MCF 10A (cell line): ENCODE measurements around the gene PKIB. TPM values are rescaled to one million over a fixed set of nuclear protein-coding genes. Genes with fewer than 3 reads are reported as not detected.
"Not testable (repeated sequence)": the region's sequence is repeated elsewhere in the genome, so short reads cannot be mapped to it uniquely, and the experiment has no call there.

Experiments used
- BruUV-seq: library from RNA; stranded (reverse); fragments of 400-500 nt; replicated peaks from 2 replicates; lab custom pipeline; 2021; lab: Mats Ljungman, UMichigan
- CTCF ChIA-PET: fragments of 300-600 bp; sonication (Branson Sonifier 250); formaldehyde crosslinking; extraction: SDS; loops from one replicate; lab custom pipeline; 2021; ENCODE audit warnings: antibody characterized with exemption, inconsistent platforms; lab: Yijun Ruan, JAX
- POLR2A ChIA-PET: fragments of 300-600, 350-650 bp; sonication (Branson Sonifier 250); formaldehyde crosslinking; extraction: SDS; loops from one replicate; lab custom pipeline; 2020; ENCODE audit warnings: antibody characterized with exemption, inconsistent platforms; lab: Yijun Ruan, JAX
- DNase-seq: peaks from one replicate; pipeline ENCODE4 v3.0.0-alpha.2; 2018; ENCODE audit not compliant: unreplicated experiment
- H3K27ac Mint-ChIP-seq: one replicate; pipeline ENCODE4 v1.8.0; 2022; ENCODE audit warnings: mild to moderate bottlenecking, low read depth, mixed read lengths; ENCODE audit not compliant: unreplicated experiment
- H3K27me3 Mint-ChIP-seq: one replicate; pipeline ENCODE4 v1.8.0; 2022; ENCODE audit warnings: mixed read lengths; ENCODE audit not compliant: insufficient read depth, unreplicated experiment
- H3K36me3 Mint-ChIP-seq: one replicate; pipeline ENCODE4 v1.8.0; 2022; ENCODE audit warnings: mild to moderate bottlenecking, moderate library complexity, mixed read lengths; ENCODE audit not compliant: insufficient read depth, unreplicated experiment
- H3K4me1 Mint-ChIP-seq: one replicate; pipeline ENCODE4 v1.8.0; 2022; ENCODE audit warnings: mixed read lengths; ENCODE audit not compliant: insufficient read depth, unreplicated experiment
- H3K4me3 Mint-ChIP-seq: one replicate; pipeline ENCODE4 v1.8.0; 2022; ENCODE audit warnings: mild to moderate bottlenecking, moderate library complexity, mixed read lengths; ENCODE audit not compliant: unreplicated experiment
- H3K9me3 Mint-ChIP-seq: one replicate; pipeline ENCODE4 v1.8.0; 2022; ENCODE audit warnings: mixed read lengths; ENCODE audit not compliant: unreplicated experiment
- CTCF ChIP-seq: fragments of 200-600 bp; IDR thresholded peaks from one replicate; pipeline ENCODE4 v1.8.0; 2022; ENCODE audit warnings: antibody characterized with exemption, mild to moderate bottlenecking; ENCODE audit not compliant: unreplicated experiment
- intact Hi-C: fragments of 100-400 bp; cut with micrococcal nuclease; formaldehyde crosslinking; loops from 2 replicates; pipeline ENCODE4 v1.14.1; 2022
- total RNA-seq: library from RNA; stranded (reverse); gene quantifications from 2 replicates; pipeline ENCODE4 v1.2.3, GENCODE V29; 2022

PKIB gene
- total RNA-seq, 1 experiment from 2014 or later: 6.0 TPM

GRCh38 chr6:122740091-122740490 lies 129.9 kb downstream of the PKIB start:
- no peak for DNase-seq
- no peak overlapping the region for H3K4me3 Mint-ChIP-seq
- H3K27ac Mint-ChIP-seq: no peak overlapping the region
- ChIA-PET CTCF (interaction anchor here (0.6 to 10.5 kb wide), 11 partner anchors 10 to 132 kb away, joined by 3 to 136 read pairs (median 5); partner anchors contain the start of gene SMPDL3A), POLR2A (interaction anchor here (1.2 kb wide), 1 partner anchor 99 kb away, joined by 3 read pairs; no protein-coding TSS in a partner anchor)
- H3K36me3 Mint-ChIP-seq: no peaks in the 10 kb centered on the region
- no peaks in the 10 kb centered on the region for H3K27me3 Mint-ChIP-seq
- no peak for TF ChIP-seq CTCF
- peaks cover 13% of the 10 kb centered on the region for H3K4me1 Mint-ChIP-seq
- BruUV-seq: no TSS peak
- no peaks in the 10 kb centered on the region for H3K9me3 Mint-ChIP-seq
- intact Hi-C loops: no loop called here

GRCh38 chr6:122740936-122741335 lies 130.7 kb downstream of the PKIB start:
- intact Hi-C loops: no loop called here

GRCh38 chr6:122744247-122744646 lies 134.0 kb downstream of the PKIB start:
- H3K27ac Mint-ChIP-seq, H3K36me3 Mint-ChIP-seq, intact Hi-C loops, BruUV-seq, H3K4me3 Mint-ChIP-seq, H3K9me3 Mint-ChIP-seq, H3K27me3 Mint-ChIP-seq, H3K4me1 Mint-ChIP-seq: not testable (repeated sequence)
- CTCF ChIA-PET: interaction anchor here (0.5 to 10.5 kb wide), 18 partner anchors 10 to 575 kb away, joined by 3 to 136 read pairs (median 7); partner anchors contain the start of gene SMPDL3A
- DNase-seq: peak; percentile 19
- POLR2A ChIA-PET: interaction anchor here (0.9 kb wide), 1 partner anchor 94 kb away, joined by 3 read pairs; no protein-coding TSS in a partner anchor

More at GRCh38 chr6:122740936-122741335, 130.7 kb downstream of the PKIB start:
- Mint-ChIP-seq H3K27ac (no peak overlapping the region), H3K4me1 (peaks cover 4% of the 10 kb centered on the region), H3K4me3 (no peak overlapping the region), H3K27me3 (no peaks in the 10 kb centered on the region), H3K36me3 (no peaks in the 10 kb centered on the region), H3K9me3 (no peaks in the 10 kb centered on the region)
- no peak for DNase-seq
- no peak for TF ChIP-seq CTCF
- no TSS peak for BruUV-seq
- CTCF ChIA-PET: interaction anchor here (0.6 to 10.5 kb wide), 16 partner anchors 10 to 680 kb away, joined by 3 to 136 read pairs (median 4); partner anchors contain the start of gene SMPDL3A
- POLR2A ChIA-PET: interaction anchor here (0.7 to 1.3 kb wide), 2 partner anchors 49 to 264 kb away, joined by 3 to 6 read pairs; partner anchors contain the start of gene SMPDL3A

GRCh38 chr6:122744856-122745255 lies 134.7 kb downstream of the PKIB start:
- CTCF ChIA-PET: interaction anchor here (0.7 to 10.5 kb wide), 17 partner anchors 9 to 574 kb away, joined by 3 to 136 read pairs (median 8); partner anchors contain the start of gene SMPDL3A
- POLR2A ChIA-PET, H3K4me1 Mint-ChIP-seq, intact Hi-C loops, H3K27ac Mint-ChIP-seq, H3K36me3 Mint-ChIP-seq, H3K27me3 Mint-ChIP-seq, H3K9me3 Mint-ChIP-seq, H3K4me3 Mint-ChIP-seq, BruUV-seq, DNase-seq: not testable (repeated sequence)

GRCh38 chr6:122746688-122747087 lies 136.5 kb downstream of the PKIB start:
- intact Hi-C loops: no loop called here
- no peaks in the 10 kb centered on the region for H3K27me3 Mint-ChIP-seq
- H3K27ac Mint-ChIP-seq: no peak overlapping the region
- no peaks in the 10 kb centered on the region for H3K36me3 Mint-ChIP-seq
- no peaks in the 10 kb centered on the region for H3K9me3 Mint-ChIP-seq
- no TSS peak for BruUV-seq
- ChIA-PET CTCF (interaction anchor here (3.1 to 10.5 kb wide), 3 partner anchors 16 to 255 kb away, joined by 10 to 136 read pairs (median 127); no protein-coding TSS in a partner anchor), POLR2A (no interaction called here)
- H3K4me1 Mint-ChIP-seq: no peaks in the 10 kb centered on the region
- no peak overlapping the region for H3K4me3 Mint-ChIP-seq
- DNase-seq: no peak
- TF ChIP-seq CTCF: no peak
